T-cell (primary cell): Measurements from ENCODE around the gene C14orf119. TPM values are rescaled to one million over a fixed set of nuclear protein-coding genes. Genes with fewer than 3 reads are reported as not detected.

Experiments used
- ATAC-seq, 4 experiments: fragments of 200-7000 bp in 3 of 4; fragments of 150-1000 bp in 1 of 4; cut with Tn5 transposase; replicated peaks in 1 of 4; 1 replicate in 3 of 4; 2 replicates in 1 of 4; pipeline ENCODE4 v1.10.0; 2021; ENCODE audit warnings: moderate library complexity in 3 of 4, mild to moderate bottlenecking in 2 of 4, moderate number of reproducible peaks in 1 of 4
- CTCF ChIA-PET, 2 donors: fragments of 300-600 bp; sonication (Branson Sonifier 250); formaldehyde crosslinking; loops; one replicate each; lab custom pipeline; 2022; ENCODE audit warnings: antibody characterized with exemption in 2 of 2; lab: Charles Lee
- POLR2A ChIA-PET, 2 donors: fragments of 300-600 bp; sonication (Branson Sonifier 250); formaldehyde crosslinking; loops; one replicate each; lab custom pipeline; 2022; ENCODE audit warnings: antibody characterized with exemption in 2 of 2; lab: Charles Lee
- DNase-seq, 35 experiments: peaks; one replicate each; pipeline versions ENCODE4 v3.0.0 to v3.0.0-alpha.2; 2013 to 2023
- H3K27ac ChIP-seq: one replicate; pipeline ENCODE4 v1.5.1; 2013; ENCODE audit warnings: low read length
- H3K27me3 ChIP-seq, 2 experiments: replicated peaks in 1 of 2; 1 replicate in 1 of 2; 2 replicates in 1 of 2; pipeline versions ENCODE4 v1.6.1 to v1.7.0; 2013; ENCODE audit warnings: low read length in 1 of 2, mixed read lengths in 1 of 2; ENCODE audit not compliant: control insufficient read depth in 2 of 2, insufficient read depth in 2 of 2; ENCODE audit errors: extremely low read depth in 1 of 2
- H3K36me3 ChIP-seq, 2 donors: 1 replicate in 1 of 2; 2 replicates in 1 of 2; pipeline versions ENCODE4 v1.6.1 to v1.7.0; 2013; ENCODE audit warnings: low read length in 1 of 2; ENCODE audit not compliant: control insufficient read depth in 2 of 2, insufficient read depth in 1 of 2; ENCODE audit errors: extremely low read depth in 1 of 2
- H3K4me1 ChIP-seq, 2 experiments: 1 replicate in 1 of 2; 2 replicates in 1 of 2; pipeline versions ENCODE4 v1.6.1 to v1.7.0; 2013; ENCODE audit warnings: low read length in 2 of 2, mixed read lengths in 1 of 2; ENCODE audit not compliant: insufficient read depth in 2 of 2, control insufficient read depth in 1 of 2; ENCODE audit errors: extremely low read depth in 1 of 2
- H3K4me3 ChIP-seq, 2 donors: 1 replicate in 1 of 2; 2 replicates in 1 of 2; pipeline versions ENCODE4 v1.5.1 to v1.7.0; 2013; ENCODE audit warnings: mild to moderate bottlenecking in 2 of 2, low read length in 1 of 2, moderate library complexity in 1 of 2; ENCODE audit not compliant: control insufficient read depth in 1 of 2; ENCODE audit errors: extremely low read depth in 1 of 2
- H3K9me3 ChIP-seq: 2 replicates; pipeline ENCODE4 v1.7.0; 2013
- H3K27ac Mint-ChIP-seq, 2 donors: one replicate each; pipeline ENCODE4 v1.8.0; 2020 to 2021; ENCODE audit warnings: mild to moderate bottlenecking in 2 of 2, mixed read lengths in 2 of 2
- H3K27me3 Mint-ChIP-seq, 2 donors: one replicate each; pipeline ENCODE4 v1.8.0; 2021 to 2022; ENCODE audit warnings: mixed read lengths in 2 of 2
- H3K36me3 Mint-ChIP-seq: one replicate; pipeline ENCODE4 v1.8.0; 2021; ENCODE audit warnings: mixed read lengths
- H3K4me1 Mint-ChIP-seq, 3 donors: one replicate each; pipeline ENCODE4 v1.8.0; 2020 to 2022; ENCODE audit warnings: mixed read lengths in 3 of 3, mild to moderate bottlenecking in 1 of 3
- H3K4me3 Mint-ChIP-seq, 3 donors: one replicate each; pipeline ENCODE4 v1.8.0; 2020 to 2022; ENCODE audit warnings: mild to moderate bottlenecking in 3 of 3, mixed read lengths in 3 of 3, moderate library complexity in 3 of 3
- H3K9me3 Mint-ChIP-seq, 3 donors: one replicate each; pipeline ENCODE4 v1.8.0; 2020 to 2022; ENCODE audit warnings: mixed read lengths in 3 of 3
- WGBS: methylation state at CpG from one replicate; pipeline ENCODE4 v1.1.5; 2013; ENCODE audit warnings: missing lambda C conversion rate; ENCODE audit not compliant: insufficient coverage; 5-methylcytosine and 5-hydroxymethylcytosine counted together
- total RNA-seq, 35 experiments: library from RNA in 6 of 35; stranded (reverse) in 6 of 35; fragments of 120-200 nt in 1 of 35; gene quantifications; one replicate each; pipeline versions ENCODE4 v1.2.1 to v1.2.4 and lab custom pipeline; 2013 to 2026

C14orf119 gene
- total RNA-seq, 5 donors from 2014 or later (not counting 1 experiment from before 2014, with no cell fraction given): 9.5 to 47.7 (median 43.6) TPM

- Mint-ChIP-seq H3K4me1 (no peaks in the 10 kb centered on the region), H3K36me3 (no peaks in the 10 kb centered on the region), H3K9me3 (no peaks in the 10 kb centered on the region), H3K27me3 (no peaks in the 10 kb centered on the region), H3K27ac (no peak overlapping the region), H3K4me3 (no peak overlapping the region)
- Histone ChIP-seq H3K4me3 (no peak overlapping the region), H3K27me3 (peaks cover 0 to 12% of the 10 kb centered on the region in 2 experiments), H3K27ac (no peak overlapping the region), H3K36me3 (no peaks in the 10 kb centered on the region), H3K4me1 (no peaks in the 10 kb centered on the region), H3K9me3 (no peaks in the 10 kb centered on the region)
- DNase-seq (no peak), ATAC-seq (no peak)
- POLR2A ChIA-PET: no interaction called here
- 76% methylated on average over 7 of the region's 11 CpGs for WGBS
- CTCF ChIA-PET: no interaction called here
Observed at GRCh38 chr14:23137192-23137812, 42.0 kb downstream of the C14orf119 start.

DNA sequence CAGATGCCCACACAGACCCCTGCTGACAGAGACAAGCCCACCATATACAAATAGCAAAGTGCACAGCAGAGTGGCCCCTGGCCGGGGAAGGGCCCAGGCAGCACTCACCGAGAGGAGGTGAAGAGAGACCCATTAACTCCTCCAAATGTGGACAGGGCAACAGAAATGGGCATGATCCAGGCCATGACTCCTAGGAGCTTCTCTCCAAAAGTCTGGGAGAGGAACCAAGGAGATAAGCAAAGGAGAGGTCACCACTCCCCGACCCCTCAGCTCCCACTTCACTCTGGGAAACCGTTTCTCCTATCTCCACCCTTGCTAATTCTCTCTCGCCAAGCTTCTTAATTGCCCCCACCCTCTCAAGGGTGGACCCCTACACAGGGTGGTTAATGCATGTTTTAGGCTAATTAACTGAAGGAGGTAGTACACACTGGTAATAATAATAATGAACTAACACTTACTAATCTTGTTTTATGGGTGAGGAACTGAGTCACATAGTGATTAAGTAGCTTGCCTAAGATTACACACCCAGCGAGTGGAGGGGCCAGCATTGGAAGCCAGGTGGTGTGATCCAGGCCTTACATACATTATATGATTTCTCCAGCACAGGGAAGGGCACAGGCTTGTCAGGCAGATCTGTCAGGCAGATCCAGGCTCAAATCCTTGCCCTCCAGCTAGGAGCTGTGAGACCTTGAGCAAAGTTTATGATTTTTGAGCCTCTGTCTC is 42.7 kb downstream of the C14orf119 start:
- Mint-ChIP-seq H3K27me3 (no peaks in the 10 kb centered on the region), H3K27ac (no peak overlapping the region), H3K9me3 (no peaks in the 10 kb centered on the region), H3K36me3 (no peaks in the 10 kb centered on the region), H3K4me1 (no peaks in the 10 kb centered on the region), H3K4me3 (no peak overlapping the region)
- Histone ChIP-seq H3K27me3 (peaks cover 0 to 13% of the 10 kb centered on the region in 2 experiments), H3K4me3 (no peak overlapping the region), H3K9me3 (no peaks in the 10 kb centered on the region), H3K4me1 (no peaks in the 10 kb centered on the region), H3K36me3 (no peaks in the 10 kb centered on the region), H3K27ac (no peak overlapping the region)
- 70% methylated on average over 2 of the region's 6 CpGs for WGBS
- POLR2A ChIA-PET: no interaction called here
- DNase-seq: no peak
- ATAC-seq: no peak
- CTCF ChIA-PET: interaction anchor here (0.6 kb wide), 2 partner anchors 38 to 192 kb away, joined by 3 to 10 read pairs; no protein-coding TSS in a partner anchor

DNA sequence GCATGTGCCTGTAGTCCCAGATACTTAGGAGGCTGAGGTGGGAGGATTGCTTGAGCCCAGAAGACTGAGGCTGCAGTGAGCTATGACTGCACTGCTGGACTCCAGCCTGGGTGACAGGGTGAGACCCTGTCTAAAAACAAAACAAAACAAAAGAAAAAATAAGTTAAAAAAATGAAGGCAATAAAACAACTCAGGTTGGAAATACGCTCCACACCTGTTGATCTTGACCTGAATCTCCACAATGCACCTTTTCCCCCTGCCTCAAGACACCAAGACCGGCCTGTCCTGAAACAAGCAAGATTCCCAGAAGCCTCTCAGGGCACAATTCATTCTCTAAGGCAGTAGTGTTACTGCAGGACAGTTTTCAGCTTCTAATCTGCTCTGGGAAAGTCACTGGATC is 44.6 kb downstream of the C14orf119 start:
- ChIA-PET CTCF (interaction anchor here in 1 of 2 donors (0.5 kb wide), 1 partner anchor 24 kb away, joined by 4 read pairs; no protein-coding TSS in a partner anchor), POLR2A (no interaction called here)
- H3K36me3 Mint-ChIP-seq: no peaks in the 10 kb centered on the region
- Histone ChIP-seq H3K4me3 (no peak overlapping the region), H3K27ac (no peak overlapping the region), H3K9me3 (no peaks in the 10 kb centered on the region), H3K27me3 (peaks cover 0 to 15% of the 10 kb centered on the region in 2 experiments), H3K4me1 (no peaks in the 10 kb centered on the region), H3K36me3 (no peaks in the 10 kb centered on the region)
- H3K4me1 Mint-ChIP-seq: no peaks in the 10 kb centered on the region
- peaks cover 0 to 2% of the 10 kb centered on the region in 2 donors for H3K27me3 Mint-ChIP-seq
- H3K9me3 Mint-ChIP-seq: no peaks in the 10 kb centered on the region
- ATAC-seq (no peak), DNase-seq (no peak)
- no peak overlapping the region for H3K27ac Mint-ChIP-seq
- no CpG with 5 or more reads among the region's 2 CpGs for WGBS
- no peak overlapping the region for H3K4me3 Mint-ChIP-seq

DNA sequence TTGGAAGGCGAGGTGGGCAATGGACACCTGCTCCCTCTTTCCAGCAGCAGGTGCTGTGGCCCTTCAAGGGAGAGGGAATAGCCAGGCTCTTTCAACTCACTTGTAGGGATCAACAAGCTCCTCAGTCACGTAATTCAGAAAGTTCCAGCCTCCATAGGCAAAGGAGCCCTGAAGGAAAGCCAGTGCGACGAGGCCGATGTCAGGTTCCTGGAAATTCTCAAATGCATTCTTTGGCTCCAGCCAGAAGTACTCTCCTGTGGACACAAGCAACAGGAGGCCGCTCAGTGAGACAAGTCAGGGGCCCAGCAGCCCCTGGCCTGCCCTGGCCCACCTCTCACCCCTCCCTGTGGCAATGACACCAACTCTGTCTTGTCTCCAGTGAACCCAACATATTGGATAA is 45.1 kb downstream of the C14orf119 start:
- H3K4me3 Mint-ChIP-seq: no peak overlapping the region
- CTCF ChIA-PET: no interaction called here
- Histone ChIP-seq H3K9me3 (no peaks in the 10 kb centered on the region), H3K27me3 (peaks cover 0 to 15% of the 10 kb centered on the region in 2 experiments), H3K4me3 (no peak overlapping the region), H3K4me1 (no peaks in the 10 kb centered on the region), H3K27ac (no peak overlapping the region), H3K36me3 (no peaks in the 10 kb centered on the region)
- ATAC-seq (no peak), DNase-seq (no peak)
- no peaks in the 10 kb centered on the region for H3K4me1 Mint-ChIP-seq
- H3K27ac Mint-ChIP-seq: no peak overlapping the region
- H3K9me3 Mint-ChIP-seq: no peaks in the 10 kb centered on the region
- WGBS: 95% methylated on average over 5 of the region's 6 CpGs
- H3K27me3 Mint-ChIP-seq: peaks cover 0 to 2% of the 10 kb centered on the region in 2 donors
- H3K36me3 Mint-ChIP-seq: no peaks in the 10 kb centered on the region
- POLR2A ChIA-PET: no interaction called here

- no peaks in the 10 kb centered on the region for H3K4me1 Mint-ChIP-seq
- Histone ChIP-seq H3K9me3 (no peaks in the 10 kb centered on the region), H3K27me3 (peaks cover 0 to 14% of the 10 kb centered on the region in 2 experiments), H3K4me3 (no peak overlapping the region), H3K27ac (no peak overlapping the region), H3K36me3 (no peaks in the 10 kb centered on the region), H3K4me1 (no peaks in the 10 kb centered on the region)
- H3K27ac Mint-ChIP-seq: no peak overlapping the region
- no peak overlapping the region for H3K4me3 Mint-ChIP-seq
- ChIA-PET POLR2A (no interaction called here), CTCF (no interaction called here)
- no peaks in the 10 kb centered on the region for H3K36me3 Mint-ChIP-seq
- no peak for DNase-seq
- 87% methylated on average over 4 of the region's 7 CpGs for WGBS
- no peak for ATAC-seq
- H3K27me3 Mint-ChIP-seq: peaks cover 3 to 7% of the 10 kb centered on the region in 2 donors
- H3K9me3 Mint-ChIP-seq: no peaks in the 10 kb centered on the region
Observed at GRCh38 chr14:23141706-23142444, 46.6 kb downstream of the C14orf119 start.

- Mint-ChIP-seq H3K4me1 (no peaks in the 10 kb centered on the region), H3K27me3 (peaks cover 10 to 11% of the 10 kb centered on the region in 2 donors), H3K27ac (no peak overlapping the region), H3K9me3 (no peaks in the 10 kb centered on the region), H3K36me3 (no peaks in the 10 kb centered on the region), H3K4me3 (no peak overlapping the region)
- WGBS: 100% methylated on average over 2 of the region's 4 CpGs
- H3K9me3 ChIP-seq: no peaks in the 10 kb centered on the region
- no peak for DNase-seq
- peaks cover 0 to 14% of the 10 kb centered on the region in 2 experiments for H3K27me3 ChIP-seq
- ATAC-seq: no peak
- CTCF ChIA-PET: interaction anchor here in 1 of 2 donors (0.5 kb wide), 1 partner anchor 34 kb away, joined by 3 read pairs; no protein-coding TSS in a partner anchor
- no peaks in the 10 kb centered on the region for H3K4me1 ChIP-seq
- H3K4me3 ChIP-seq: no peak overlapping the region
- no peak overlapping the region for H3K27ac ChIP-seq
- H3K36me3 ChIP-seq: no peaks in the 10 kb centered on the region
- POLR2A ChIA-PET: no interaction called here
Observed at GRCh38 chr14:23142826-23143225, 47.5 kb downstream of the C14orf119 start.
